NCI-H1417 treated with DMSO at 0.1 percent for 48 hours (cell line): ENCODE measurements around the gene NOL6.
"Not testable (repeated sequence)": the region's sequence is repeated elsewhere in the genome, so short reads cannot be mapped to it uniquely, and the experiment has no call there.

ENCODE experiments used
- DNase-seq: peaks from one replicate; lab custom pipeline; 2025; lab: John Stamatoyannopoulos, UW

Gene NOL6

GRCh38 chr9:33435821-33436277, 37.9 kb downstream of the NOL6 start:
- no peak for DNase-seq

- no peak for DNase-seq
These were observed 39.2 kb downstream of the NOL6 start for GRCh38 chr9:33434317-33435105.

GRCh38 chr9:33433871-33434270, 39.9 kb downstream of the NOL6 start:
- no peak for DNase-seq

- no peak for DNase-seq
These were observed 42.3 kb downstream of the NOL6 start for GRCh38 chr9:33431420-33431819.

GRCh38 chr9:33430942-33431341, 42.8 kb downstream of the NOL6 start:
- no peak for DNase-seq

- DNase-seq = no peak
These were observed 44.3 kb downstream of the NOL6 start for GRCh38 chr9:33429256-33429985.

GRCh38 chr9:33426843-33427293, 46.9 kb downstream of the NOL6 start:
- no peak for DNase-seq

- no peak for DNase-seq
These were observed 48.6 kb downstream of the NOL6 start for GRCh38 chr9:33425128-33425533.

GRCh38 chr9:33424492-33424891, 49.2 kb downstream of the NOL6 start:
- not testable (repeated sequence) for DNase-seq

- not testable (repeated sequence) for DNase-seq
These were observed 49.7 kb downstream of the NOL6 start for GRCh38 chr9:33424043-33424442.

GRCh38 chr9:33419708-33420303, 53.9 kb downstream of the NOL6 start:
- no peak for DNase-seq

GRCh38 chr9:33418090-33418489, 55.6 kb downstream of the NOL6 start:
- no peak for DNase-seq

GRCh38 chr9:33416996-33417395, 56.7 kb downstream of the NOL6 start:
- no peak for DNase-seq

GRCh38 chr9:33415501-33416038, 58.2 kb downstream of the NOL6 start:
- no peak for DNase-seq

- no peak for DNase-seq
These were observed 58.7 kb downstream of the NOL6 start for GRCh38 chr9:33414889-33415500.

GRCh38 chr9:33414268-33414667, 59.5 kb downstream of the NOL6 start:
- no peak for DNase-seq
